Measurements from ENCODE around the gene PRKAR1A. TPM values are rescaled to one million over a fixed set of nuclear protein-coding genes. Genes with fewer than 3 reads are reported as not detected.
"Not testable (repeated sequence)": the region's sequence is repeated elsewhere in the genome, so short reads cannot be mapped to it uniquely, and the experiment has no call there.

Gene PRKAR1A
- total and polyA plus RNA-seq, 9 donors = 137 to 501 (median 375) TPM

- Histone ChIP-seq H3K9me3 (no peaks in the 10 kb centered on the region), H3K4me3 (no peak overlapping the region), H3K27ac (no peak overlapping the region), H3K36me3 (no peaks in the 10 kb centered on the region), H3K27me3 (no peaks in the 10 kb centered on the region), H3K4me1 (ENCODE audit: insufficient read depth) (peaks cover 10% of the 10 kb centered on the region)
- intact Hi-C loops (cut with DNase I) = no loop called here
- TF ChIP-seq CTCF (IDR thresholded peaks at IDR 0.05) (no peak), EP300 (IDR thresholded peaks at IDR 0.05) (no peak), POLR2A (IDR thresholded peaks at IDR 0.05) (no peak)
- DNase-seq = no peak
- WGBS, 3 donors = 63 to 76% (median 71%) methylated on average over 1 of the region's 1 CpG
These were observed 4.5 kb downstream of the PRKAR1A start for GRCh38 chr17:68516732-68517131.

- 89 to 93% (median 93%) methylated on average over 3 of the region's 3 CpGs for WGBS, 3 donors
- H3K27ac ChIP-seq; intact Hi-C loops (cut with DNase I); H3K9me3 ChIP-seq; H3K36me3 ChIP-seq; H3K4me1 ChIP-seq (ENCODE audit: insufficient read depth); H3K4me3 ChIP-seq; DNase-seq; H3K27me3 ChIP-seq: not testable (repeated sequence)
These were observed 5.4 kb downstream of the PRKAR1A start for GRCh38 chr17:68517605-68518004.

- Histone ChIP-seq H3K9me3 (no peaks in the 10 kb centered on the region), H3K27ac (no peak overlapping the region), H3K4me1 (ENCODE audit: insufficient read depth) (peaks cover 10% of the 10 kb centered on the region), H3K4me3 (no peak overlapping the region), H3K36me3 (no peaks in the 10 kb centered on the region), H3K27me3 (no peaks in the 10 kb centered on the region)
- intact Hi-C loops (cut with DNase I) = no loop called here
- WGBS, 3 donors = 94 to 96% (median 94%) methylated on average over 9 of the region's 9 CpGs
- no peak for DNase-seq
- TF ChIP-seq CTCF (IDR thresholded peaks at IDR 0.05) (no peak), POLR2A (IDR thresholded peaks at IDR 0.05) (no peak), EP300 (IDR thresholded peaks at IDR 0.05) (no peak)
These were observed 6.0 kb downstream of the PRKAR1A start for GRCh38 chr17:68518063-68518815.

GRCh38 chr17:68519051-68519450 is 6.8 kb downstream of the PRKAR1A start:
- H3K4me1 ChIP-seq (ENCODE audit: insufficient read depth) = not testable (repeated sequence)
- 91 to 94% (median 92%) methylated on average over 3 of the region's 3 CpGs for WGBS, 3 donors

GRCh38 chr17:68519911-68520310 is 7.7 kb downstream of the PRKAR1A start:
- 74 to 89% (median 87%) methylated on average over 1 of the region's 1 CpG for WGBS, 3 donors

More at GRCh38 chr17:68519051-68519450, 6.8 kb downstream of the PRKAR1A start:
- H3K9me3 ChIP-seq; H3K27me3 ChIP-seq; intact Hi-C loops (cut with DNase I); H3K27ac ChIP-seq; H3K36me3 ChIP-seq; H3K4me3 ChIP-seq; DNase-seq: not testable (repeated sequence)

More at GRCh38 chr17:68519911-68520310, 7.7 kb downstream of the PRKAR1A start:
- Histone ChIP-seq H3K9me3 (no peaks in the 10 kb centered on the region), H3K4me3 (no peak overlapping the region), H3K27me3 (no peaks in the 10 kb centered on the region), H3K27ac (no peak overlapping the region), H3K4me1 (ENCODE audit: insufficient read depth) (peaks cover 8% of the 10 kb centered on the region), H3K36me3 (no peaks in the 10 kb centered on the region)
- no peak for TF ChIP-seq POLR2A (IDR thresholded peaks at IDR 0.05)
- TF ChIP-seq EP300 (IDR thresholded peaks at IDR 0.05) = no peak
- no peak for TF ChIP-seq CTCF (IDR thresholded peaks at IDR 0.05)
- DNase-seq = no peak
- intact Hi-C loops (cut with DNase I) = no loop called here
